ENCODE data around the gene SMIM32. TPM values are rescaled to one million over a fixed set of nuclear protein-coding genes. Genes with fewer than 3 reads are reported as not detected.

Gene SMIM32
- under 1 TPM in 1 of 4 donors, not detected in 3; 0.27 TPM for total RNA-seq

DNA sequence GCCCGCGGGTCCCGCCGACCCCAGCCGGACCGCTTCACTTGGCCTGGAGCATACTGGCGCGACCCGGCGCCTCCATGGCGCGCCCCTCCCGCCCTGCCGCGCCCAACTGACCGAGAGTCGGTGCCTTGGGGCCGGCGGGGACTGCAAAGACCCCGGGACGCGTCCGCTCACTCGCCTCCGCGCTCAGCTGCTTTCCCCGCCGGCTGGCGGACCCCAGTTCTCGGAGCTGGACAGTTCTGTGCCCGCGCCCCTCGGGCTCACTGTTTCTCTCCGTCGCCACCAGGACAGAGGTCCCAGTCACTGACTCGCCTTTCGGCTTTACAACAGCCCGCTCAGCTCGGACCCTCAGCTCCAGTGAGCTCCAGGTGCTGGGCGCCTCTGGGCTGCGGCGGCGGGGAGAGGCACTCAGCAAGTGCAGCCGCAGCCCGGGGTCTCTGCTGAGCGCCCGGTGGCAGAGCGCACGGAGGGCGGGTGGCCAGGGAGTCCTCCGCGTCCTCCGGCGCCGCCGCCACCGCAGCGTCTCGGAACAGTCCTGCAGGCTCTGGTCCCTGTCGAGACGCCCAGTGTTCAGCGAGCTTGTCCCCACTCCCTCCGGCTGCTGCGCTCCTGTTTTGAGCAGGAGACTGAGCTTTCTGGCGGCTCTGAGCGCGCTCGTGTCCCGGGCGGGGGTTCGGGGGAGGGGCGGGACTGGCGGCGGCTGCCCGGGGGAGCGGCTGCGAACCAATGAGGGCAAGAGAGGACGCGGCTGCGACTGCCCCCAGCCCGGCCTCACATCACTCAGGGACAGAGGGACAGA, at the start of gene SMIM32:
TSS of gene SMIM32 (minus strand) at position 637 of the 796 bp plus-strand sequence. CDS start 638 bp downstream, outside the sequence.
- Histone ChIP-seq H3K4me1 (peaks cover 0 to 18% of the 10 kb centered on the region in 2 donors), H3K9me3 (no peaks in the 10 kb centered on the region), H3K36me3 (peaks cover 0 to 7% of the 10 kb centered on the region in 2 donors), H3K27ac (no peak within 1 kb of the TSS), H3K4me3 (peak within 1 kb of the TSS; percentile 44 to 57 (median 52)), H3K27me3 (peaks cover 3 to 13% (median 7%) of the 10 kb centered on the region in 3 donors)
- no peak for DNase-seq
- intact Hi-C loops (cut with DNase I; ENCODE audit: low total_unique reads) = no loop called here
- no peak for TF ChIP-seq POLR2A (IDR thresholded peaks at IDR 0.05)
- TF ChIP-seq, protein P1, sequence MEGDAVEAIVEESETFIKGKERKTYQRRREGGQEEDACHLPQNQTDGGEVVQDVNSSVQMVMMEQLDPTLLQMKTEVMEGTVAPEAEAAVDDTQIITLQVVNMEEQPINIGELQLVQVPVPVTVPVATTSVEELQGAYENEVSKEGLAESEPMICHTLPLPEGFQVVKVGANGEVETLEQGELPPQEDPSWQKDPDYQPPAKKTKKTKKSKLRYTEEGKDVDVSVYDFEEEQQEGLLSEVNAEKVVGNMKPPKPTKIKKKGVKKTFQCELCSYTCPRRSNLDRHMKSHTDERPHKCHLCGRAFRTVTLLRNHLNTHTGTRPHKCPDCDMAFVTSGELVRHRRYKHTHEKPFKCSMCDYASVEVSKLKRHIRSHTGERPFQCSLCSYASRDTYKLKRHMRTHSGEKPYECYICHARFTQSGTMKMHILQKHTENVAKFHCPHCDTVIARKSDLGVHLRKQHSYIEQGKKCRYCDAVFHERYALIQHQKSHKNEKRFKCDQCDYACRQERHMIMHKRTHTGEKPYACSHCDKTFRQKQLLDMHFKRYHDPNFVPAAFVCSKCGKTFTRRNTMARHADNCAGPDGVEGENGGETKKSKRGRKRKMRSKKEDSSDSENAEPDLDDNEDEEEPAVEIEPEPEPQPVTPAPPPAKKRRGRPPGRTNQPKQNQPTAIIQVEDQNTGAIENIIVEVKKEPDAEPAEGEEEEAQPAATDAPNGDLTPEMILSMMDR (IDR thresholded peaks at IDR 0.05 in 4 of 5, conservative IDR thresholded peaks at IDR 0.05 in 1 of 5) = no peak
- in situ Hi-C loops (cut with MboI; ENCODE audit: low sequenced_read_pairs in 4 of 4) = no loop called here
- peak in 1 of 2 donors; percentile 34 for ATAC-seq

DNA sequence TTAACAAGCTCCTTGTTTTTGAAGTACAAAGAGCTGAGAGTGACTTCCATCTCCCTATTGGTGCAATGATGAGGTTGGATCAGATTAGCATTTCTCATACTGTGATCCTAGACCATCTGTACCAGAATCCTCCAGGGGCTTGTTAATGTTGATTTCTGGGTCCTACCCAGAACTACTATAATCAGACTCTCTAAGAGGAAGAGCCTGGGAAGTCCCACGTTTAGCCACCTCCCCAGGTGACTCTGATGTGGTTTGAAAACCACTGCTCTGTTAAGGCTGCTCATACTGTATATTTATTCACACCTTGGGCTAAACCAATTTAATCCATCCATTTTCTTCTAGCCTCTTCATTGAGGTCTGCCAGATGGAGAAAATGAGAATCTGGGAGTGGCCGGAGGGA, 49.6 kb upstream of the SMIM32 start:
- H3K4me3 ChIP-seq = no peak overlapping the region
- H3K27ac ChIP-seq = no peak overlapping the region
- no peaks in the 10 kb centered on the region for H3K36me3 ChIP-seq
- H3K9me3 ChIP-seq = no peaks in the 10 kb centered on the region
- no peaks in the 10 kb centered on the region for H3K27me3 ChIP-seq
- ATAC-seq = no peak
- intact Hi-C loops (cut with DNase I; ENCODE audit: low total_unique reads) = no loop called here
- no peak for DNase-seq
- TF ChIP-seq, protein P1 (IDR thresholded peaks at IDR 0.05 in 4 of 5, conservative IDR thresholded peaks at IDR 0.05 in 1 of 5) = no peak
- no peak for TF ChIP-seq POLR2A (IDR thresholded peaks at IDR 0.05)
- H3K4me1 ChIP-seq = no peaks in the 10 kb centered on the region
- in situ Hi-C loops (cut with MboI; ENCODE audit: low sequenced_read_pairs in 4 of 4) = no loop called here

DNA sequence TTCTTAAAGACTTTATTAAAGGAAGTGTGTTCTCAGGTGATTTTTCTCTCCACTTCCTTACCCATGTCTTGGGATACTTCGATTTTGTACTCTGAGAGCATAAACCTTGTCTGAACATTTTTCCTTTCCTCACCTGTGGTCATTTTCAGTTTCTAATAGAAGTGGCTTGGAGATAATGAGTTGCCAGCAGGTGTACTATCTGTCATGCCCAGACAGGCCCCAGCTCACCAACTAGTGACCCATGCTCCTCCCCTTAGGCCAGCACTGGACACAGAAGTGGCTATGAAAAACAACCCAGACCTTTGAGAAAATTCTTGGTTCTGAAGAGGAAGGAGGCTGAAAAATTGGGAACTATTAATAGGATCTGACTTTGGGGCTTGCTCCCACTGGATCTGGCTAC, 49.2 kb upstream of the SMIM32 start:
- Histone ChIP-seq H3K36me3 (no peaks in the 10 kb centered on the region), H3K27me3 (no peaks in the 10 kb centered on the region), H3K4me3 (no peak overlapping the region), H3K9me3 (no peaks in the 10 kb centered on the region), H3K27ac (no peak overlapping the region), H3K4me1 (no peaks in the 10 kb centered on the region)
- in situ Hi-C loops (cut with MboI; ENCODE audit: low sequenced_read_pairs in 4 of 4) (no loop called here), intact Hi-C loops (cut with DNase I; ENCODE audit: low total_unique reads) (no loop called here)
- ATAC-seq (no peak), DNase-seq (no peak)
- no peak for TF ChIP-seq POLR2A (IDR thresholded peaks at IDR 0.05)
- TF ChIP-seq, protein P1 (IDR thresholded peaks at IDR 0.05 in 4 of 5, conservative IDR thresholded peaks at IDR 0.05 in 1 of 5) = no peak

DNA sequence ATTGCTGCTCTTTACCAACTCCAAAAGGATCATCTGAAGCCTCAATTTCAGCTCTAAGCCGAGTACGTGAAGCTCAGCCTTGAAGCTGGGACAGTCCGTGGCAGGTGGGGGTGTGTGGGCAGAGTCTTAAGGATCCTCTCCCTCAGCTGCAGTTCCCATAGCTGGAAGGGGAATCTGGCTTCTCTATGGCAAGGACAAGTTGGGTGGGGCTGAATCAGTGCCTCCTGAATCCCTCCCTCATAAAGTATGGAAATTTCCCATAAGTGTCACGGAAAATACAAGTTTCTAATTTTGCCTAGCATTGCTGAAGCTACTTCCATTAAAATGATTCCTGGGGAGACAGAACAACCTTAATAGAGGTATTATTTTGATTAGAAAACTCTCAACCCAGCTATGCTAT, 47.9 kb upstream of the SMIM32 start:
- DNase-seq (no peak), ATAC-seq (no peak)
- no peak for TF ChIP-seq POLR2A (IDR thresholded peaks at IDR 0.05)
- TF ChIP-seq, protein P1 (IDR thresholded peaks at IDR 0.05 in 4 of 5, conservative IDR thresholded peaks at IDR 0.05 in 1 of 5) = no peak
- Histone ChIP-seq H3K27ac (no peak overlapping the region), H3K27me3 (no peaks in the 10 kb centered on the region), H3K4me1 (no peaks in the 10 kb centered on the region), H3K9me3 (no peaks in the 10 kb centered on the region), H3K36me3 (no peaks in the 10 kb centered on the region), H3K4me3 (no peak overlapping the region)
- in situ Hi-C loops (cut with MboI; ENCODE audit: low sequenced_read_pairs in 4 of 4) (no loop called here), intact Hi-C loops (cut with DNase I; ENCODE audit: low total_unique reads) (no loop called here)
